Progenitor cell of endocrine pancreas (in vitro differentiated cells): ENCODE data around the gene OR7C2. TPM values are rescaled to one million over a fixed set of nuclear protein-coding genes. Genes with fewer than 3 reads are reported as not detected.

ENCODE experiments used
- DNase-seq: peaks from one replicate; pipeline ENCODE4 v3.0.0; 2021; ENCODE audit warnings: low spot score; ENCODE audit not compliant: unreplicated experiment
- H3K27ac Mint-ChIP-seq: 2 replicates; pipeline ENCODE4 v1.8.0; 2021; ENCODE audit warnings: mild to moderate bottlenecking, moderate library complexity, mixed read lengths
- H3K27me3 Mint-ChIP-seq: 2 replicates; pipeline ENCODE4 v1.8.0; 2021; ENCODE audit warnings: mixed read lengths
- H3K36me3 Mint-ChIP-seq: 2 replicates; pipeline ENCODE4 v1.8.0; 2022; ENCODE audit warnings: mixed read lengths; ENCODE audit not compliant: insufficient read depth
- H3K4me1 Mint-ChIP-seq: 2 replicates; pipeline ENCODE4 v1.8.0; 2021; ENCODE audit warnings: low read depth, mixed read lengths
- H3K4me3 Mint-ChIP-seq: 2 replicates; pipeline ENCODE4 v1.8.0; 2021; ENCODE audit warnings: low read depth, mild to moderate bottlenecking, moderate library complexity, mixed read lengths
- H3K9me3 Mint-ChIP-seq: 2 replicates; pipeline ENCODE4 v1.8.0; 2021; ENCODE audit warnings: low read depth, mixed read lengths
- CTCF ChIP-seq: fragments of 200-600 bp; sonication (generic); IDR thresholded peaks from one replicate; pipeline ENCODE4 v1.5.0; 2021; ENCODE audit warnings: antibody characterized with exemption, mild to moderate bottlenecking; ENCODE audit not compliant: unreplicated experiment
- total RNA-seq: library from RNA; stranded (reverse); gene quantifications from 2 replicates; pipeline ENCODE4 v1.2.1, GENCODE V29; 2021

The OR7C2 gene
- total RNA-seq, 1 donor from 2014 or later: not detected

GRCh38 chr19:14977128-14977527 is 35.8 kb downstream of the OR7C2 start:
- TF ChIP-seq CTCF: no peak
- Mint-ChIP-seq H3K4me3 (no peak overlapping the region), H3K4me1 (no peaks in the 10 kb centered on the region), H3K9me3 (peaks cover 6% of the 10 kb centered on the region), H3K36me3 (peaks cover 2% of the 10 kb centered on the region), H3K27me3 (peaks cover 42% of the 10 kb centered on the region), H3K27ac (no peak overlapping the region)
- DNase-seq: no peak

- Mint-ChIP-seq H3K9me3 (peaks cover 3% of the 10 kb centered on the region), H3K4me1 (no peaks in the 10 kb centered on the region), H3K4me3 (no peak overlapping the region), H3K27me3 (peaks cover 48% of the 10 kb centered on the region), H3K27ac (no peak overlapping the region), H3K36me3 (no peaks in the 10 kb centered on the region)
- no peak for TF ChIP-seq CTCF
- no peak for DNase-seq
Observed at GRCh38 chr19:14978161-14978776, 37.0 kb downstream of the OR7C2 start.

GRCh38 chr19:14979476-14980255 is 38.4 kb downstream of the OR7C2 start, which contains the start of gene SLC1A6:
Gene SLC1A6, minus strand, starts transcription at chr19:14979864. Its CDS starts 6,954 bp downstream, at chr19:14972910.
- Mint-ChIP-seq H3K9me3 (no peaks in the 10 kb centered on the region), H3K27ac (no peak within 1 kb of the TSS), H3K4me3 (peak within 1 kb of the TSS; percentile 63), H3K4me1 (no peaks in the 10 kb centered on the region), H3K27me3 (peaks cover 48% of the 10 kb centered on the region), H3K36me3 (no peaks in the 10 kb centered on the region)
- no peak for DNase-seq
- no peak for TF ChIP-seq CTCF

GRCh38 chr19:14985133-14985532 is 43.8 kb downstream of the OR7C2 start:
- H3K9me3 Mint-ChIP-seq: peaks cover 18% of the 10 kb centered on the region
- no peak overlapping the region for H3K4me3 Mint-ChIP-seq
- H3K36me3 Mint-ChIP-seq: peaks cover 2% of the 10 kb centered on the region
- no peak overlapping the region for H3K27ac Mint-ChIP-seq
- TF ChIP-seq CTCF: no peak
- no peak for DNase-seq
- H3K27me3 Mint-ChIP-seq: peaks cover 22% of the 10 kb centered on the region
- H3K4me1 Mint-ChIP-seq: no peaks in the 10 kb centered on the region

Other genes with a start within 250 kb of the OR7C2 start
- gene ADGRE2, start 162.9 kb upstream of the OR7C2 start, total RNA-seq: not detected in 2 replicates
- not detected in 2 replicates for gene OR7A5, start 106.3 kb upstream of the OR7C2 start, total RNA-seq
- not detected in 2 replicates for gene OR7C1, start 106.3 kb upstream of the OR7C2 start, total RNA-seq
- not detected in 2 replicates for gene OR7A10, start 92.6 kb upstream of the OR7C2 start, total RNA-seq
- not detected in 2 replicates for gene OR7A17, start 55.4 kb upstream of the OR7C2 start, total RNA-seq
- gene SLC1A6, start 38.4 kb downstream of the OR7C2 start, total RNA-seq: 0.47 and 0.62 TPM in 2 replicates
- not detected in 2 replicates for gene CASP14, start 108.0 kb downstream of the OR7C2 start, total RNA-seq
- gene OR1I1, start 140.7 kb downstream of the OR7C2 start, total RNA-seq: not detected in 2 replicates
- gene SYDE1, start 165.9 kb downstream of the OR7C2 start, total RNA-seq: 5.0 and 5.7 TPM in 2 replicates